HG03066 (cell line): ENCODE data around the gene FOLH1.
"Not testable (repeated sequence)": the region's sequence is repeated elsewhere in the genome, so short reads cannot be mapped to it uniquely, and the experiment has no call there.

Experiments used
- ATAC-seq: cut with Tn5 transposase; IDR thresholded peaks from one replicate; pipeline ENCODE4 v1.9.1; 2021; ENCODE audit warnings: low read depth; ENCODE audit not compliant: unreplicated experiment

Gene FOLH1

GRCh38 chr11:49184756-49185155 is 23.6 kb downstream of the FOLH1 start:
- ATAC-seq, result not testable (repeated sequence)

GRCh38 chr11:49177936-49178335 is 30.5 kb downstream of the FOLH1 start:
- ATAC-seq, result not testable (repeated sequence)

- ATAC-seq, result not testable (repeated sequence)
Measured at GRCh38 chr11:49175378-49175777, 33.0 kb downstream of the FOLH1 start.

GRCh38 chr11:49174691-49175366 is 33.6 kb downstream of the FOLH1 start:
- ATAC-seq, result not testable (repeated sequence)

GRCh38 chr11:49171613-49172012 is 36.8 kb downstream of the FOLH1 start:
- not testable (repeated sequence) for ATAC-seq

- not testable (repeated sequence) for ATAC-seq
Measured at GRCh38 chr11:49169579-49169978, 38.8 kb downstream of the FOLH1 start.

GRCh38 chr11:49168992-49169391 is 39.4 kb downstream of the FOLH1 start:
- not testable (repeated sequence) for ATAC-seq

- no peak for ATAC-seq
Measured at GRCh38 chr11:49151211-49151610, 57.2 kb downstream of the FOLH1 start.

GRCh38 chr11:49102356-49102755 is 106.0 kb downstream of the FOLH1 start:
- ATAC-seq, result not testable (repeated sequence)
